ENCODE measurements around the gene GIT2.

GIT2 gene

GRCh38 chr12:109927622-109928021, 68.5 kb downstream of the GIT2 start:
- Histone ChIP-seq H3K9me3 (replicated peaks; ENCODE audit: insufficient read depth, low read length) (no peaks in the 10 kb centered on the region), H3K79me2 (ENCODE audit: low read length) (no peaks in the 10 kb centered on the region), H4K20me1 (ENCODE audit: insufficient read depth, low read length) (no peaks in the 10 kb centered on the region), H2AFZ (ENCODE audit: low read length) (no peak overlapping the region), H3K4me3 (ENCODE audit: low read length) (no peak overlapping the region), H3K36me3 (replicated peaks; ENCODE audit: insufficient read depth, low read length) (no peaks in the 10 kb centered on the region), H3K9me2 (replicated peaks; ENCODE audit: insufficient read depth, low read length) (no peaks in the 10 kb centered on the region), H3K27me3 (replicated peaks; ENCODE audit: insufficient read depth, low read length) (no peaks in the 10 kb centered on the region), H3K9ac (ENCODE audit: low read length) (no peak overlapping the region), H3K4me1 (ENCODE audit: low read length) (no peaks in the 10 kb centered on the region), H3K27ac (ENCODE audit: low read length) (no peak overlapping the region), H3F3A (ENCODE audit: insufficient read depth, low read length) (no peaks in the 10 kb centered on the region), H3K4me2 (ENCODE audit: low read depth, low read length) (no peak overlapping the region)
- no peak for DNase-seq
- TF ChIP-seq CTCF (IDR thresholded peaks at IDR 0.05; ENCODE audit: low read length), result peak; percentile 51
- TF ChIP-seq EZH2phosphoT487 (IDR thresholded peaks at IDR 0.05; ENCODE audit: low read length), result no peak
- no peak for TF ChIP-seq EZH2 (optimal IDR thresholded peaks at IDR 0.05; ENCODE audit: low read depth, low read length)

GRCh38 chr12:109926488-109927210, 69.5 kb downstream of the GIT2 start:
- Histone ChIP-seq H4K20me1 (ENCODE audit: insufficient read depth, low read length) (no peaks in the 10 kb centered on the region), H3K79me2 (ENCODE audit: low read length) (no peaks in the 10 kb centered on the region), H3K4me3 (ENCODE audit: low read length) (no peak overlapping the region), H3K9me2 (replicated peaks; ENCODE audit: insufficient read depth, low read length) (no peaks in the 10 kb centered on the region), H3K9ac (ENCODE audit: low read length) (no peak overlapping the region), H3K4me2 (ENCODE audit: low read depth, low read length) (no peak overlapping the region), H3F3A (ENCODE audit: insufficient read depth, low read length) (no peaks in the 10 kb centered on the region), H2AFZ (ENCODE audit: low read length) (no peak overlapping the region), H3K4me1 (ENCODE audit: low read length) (no peaks in the 10 kb centered on the region), H3K9me3 (replicated peaks; ENCODE audit: insufficient read depth, low read length) (no peaks in the 10 kb centered on the region), H3K27me3 (replicated peaks; ENCODE audit: insufficient read depth, low read length) (no peaks in the 10 kb centered on the region), H3K27ac (ENCODE audit: low read length) (no peak overlapping the region), H3K36me3 (replicated peaks; ENCODE audit: insufficient read depth, low read length) (no peaks in the 10 kb centered on the region)
- TF ChIP-seq EZH2phosphoT487 (IDR thresholded peaks at IDR 0.05; ENCODE audit: low read length) (no peak), EZH2 (optimal IDR thresholded peaks at IDR 0.05; ENCODE audit: low read depth, low read length) (no peak)
- DNase-seq, result no peak

GRCh38 chr12:109926016-109926415, 70.2 kb downstream of the GIT2 start:
- H3K36me3 ChIP-seq (replicated peaks; ENCODE audit: insufficient read depth, low read length), result no peaks in the 10 kb centered on the region
- no peaks in the 10 kb centered on the region for H4K20me1 ChIP-seq (ENCODE audit: insufficient read depth, low read length)
- H3F3A ChIP-seq (ENCODE audit: insufficient read depth, low read length), result no peaks in the 10 kb centered on the region
- no peaks in the 10 kb centered on the region for H3K79me2 ChIP-seq (ENCODE audit: low read length)
- H3K4me2 ChIP-seq (ENCODE audit: low read depth, low read length), result no peak overlapping the region
- no peak for DNase-seq
- no peaks in the 10 kb centered on the region for H3K9me3 ChIP-seq (replicated peaks; ENCODE audit: insufficient read depth, low read length)
- H3K27ac ChIP-seq (ENCODE audit: low read length), result no peak overlapping the region
- H3K4me1 ChIP-seq (ENCODE audit: low read length), result no peaks in the 10 kb centered on the region
- no peak overlapping the region for H3K9ac ChIP-seq (ENCODE audit: low read length)
- H2AFZ ChIP-seq (ENCODE audit: low read length), result no peak overlapping the region
- no peaks in the 10 kb centered on the region for H3K9me2 ChIP-seq (replicated peaks; ENCODE audit: insufficient read depth, low read length)
- no peak overlapping the region for H3K4me3 ChIP-seq (ENCODE audit: low read length)
- H3K27me3 ChIP-seq (replicated peaks; ENCODE audit: insufficient read depth, low read length), result no peaks in the 10 kb centered on the region
- no peak for TF ChIP-seq EZH2 (optimal IDR thresholded peaks at IDR 0.05; ENCODE audit: low read depth, low read length)
- no peak for TF ChIP-seq CTCF (IDR thresholded peaks at IDR 0.05; ENCODE audit: low read length)
- no peak for TF ChIP-seq EZH2phosphoT487 (IDR thresholded peaks at IDR 0.05; ENCODE audit: low read length)

GRCh38 chr12:109925185-109925840, 70.9 kb downstream of the GIT2 start:
- TF ChIP-seq EZH2 (optimal IDR thresholded peaks at IDR 0.05; ENCODE audit: low read depth, low read length), result no peak
- no peak for TF ChIP-seq EZH2phosphoT487 (IDR thresholded peaks at IDR 0.05; ENCODE audit: low read length)
- no peak for TF ChIP-seq CTCF (IDR thresholded peaks at IDR 0.05; ENCODE audit: low read length)
- no peak overlapping the region for H3K27ac ChIP-seq (ENCODE audit: low read length)
- DNase-seq, result no peak
- no peak overlapping the region for H2AFZ ChIP-seq (ENCODE audit: low read length)
- H3K36me3 ChIP-seq (replicated peaks; ENCODE audit: insufficient read depth, low read length), result no peaks in the 10 kb centered on the region
- no peaks in the 10 kb centered on the region for H3K4me1 ChIP-seq (ENCODE audit: low read length)
- no peaks in the 10 kb centered on the region for H3F3A ChIP-seq (ENCODE audit: insufficient read depth, low read length)
- H3K9ac ChIP-seq (ENCODE audit: low read length), result no peak overlapping the region
- no peaks in the 10 kb centered on the region for H3K9me3 ChIP-seq (replicated peaks; ENCODE audit: insufficient read depth, low read length)
- H3K4me2 ChIP-seq (ENCODE audit: low read depth, low read length), result no peak overlapping the region
- H4K20me1 ChIP-seq (ENCODE audit: insufficient read depth, low read length), result no peaks in the 10 kb centered on the region
- no peaks in the 10 kb centered on the region for H3K27me3 ChIP-seq (replicated peaks; ENCODE audit: insufficient read depth, low read length)
- no peaks in the 10 kb centered on the region for H3K9me2 ChIP-seq (replicated peaks; ENCODE audit: insufficient read depth, low read length)
- H3K79me2 ChIP-seq (ENCODE audit: low read length), result no peaks in the 10 kb centered on the region
- no peak overlapping the region for H3K4me3 ChIP-seq (ENCODE audit: low read length)

Measured in MM.1S (cell line).